ENCODE results near the gene RGS4.
"Not testable (repeated sequence)": the region's sequence is repeated elsewhere in the genome, so short reads cannot be mapped to it uniquely, and the experiment has no call there.

The RGS4 gene

DNA sequence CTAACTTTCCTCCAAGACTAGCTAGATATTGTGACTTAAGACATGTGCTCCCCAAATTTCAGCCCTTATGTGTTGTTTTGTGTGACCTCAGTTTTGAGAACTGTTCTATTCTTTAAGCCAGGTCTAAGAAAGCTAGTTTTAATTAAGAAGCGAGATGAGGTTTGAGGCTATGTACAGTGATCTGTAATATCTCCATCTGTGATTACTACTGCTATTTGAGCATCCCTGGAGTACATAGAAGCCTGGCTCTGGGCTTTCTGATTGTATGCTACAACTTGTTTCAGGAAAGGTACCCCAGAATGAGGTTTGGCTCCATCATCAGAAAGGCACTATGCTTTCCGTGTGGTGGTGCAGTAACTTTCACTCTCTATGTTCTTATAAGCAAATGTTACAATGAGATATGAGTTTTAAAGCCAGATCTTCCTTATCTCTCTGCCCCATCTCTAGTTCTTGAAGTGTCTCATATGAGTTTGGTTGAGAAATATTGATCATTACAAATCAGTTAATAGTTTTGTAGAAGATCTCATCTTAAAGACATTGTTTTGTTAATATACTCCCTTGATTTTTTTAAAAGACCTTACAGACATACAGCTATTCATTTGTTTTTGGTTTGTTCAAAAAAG, 605 bp downstream of the RGS4 start:
- no peak for DNase-seq

DNA sequence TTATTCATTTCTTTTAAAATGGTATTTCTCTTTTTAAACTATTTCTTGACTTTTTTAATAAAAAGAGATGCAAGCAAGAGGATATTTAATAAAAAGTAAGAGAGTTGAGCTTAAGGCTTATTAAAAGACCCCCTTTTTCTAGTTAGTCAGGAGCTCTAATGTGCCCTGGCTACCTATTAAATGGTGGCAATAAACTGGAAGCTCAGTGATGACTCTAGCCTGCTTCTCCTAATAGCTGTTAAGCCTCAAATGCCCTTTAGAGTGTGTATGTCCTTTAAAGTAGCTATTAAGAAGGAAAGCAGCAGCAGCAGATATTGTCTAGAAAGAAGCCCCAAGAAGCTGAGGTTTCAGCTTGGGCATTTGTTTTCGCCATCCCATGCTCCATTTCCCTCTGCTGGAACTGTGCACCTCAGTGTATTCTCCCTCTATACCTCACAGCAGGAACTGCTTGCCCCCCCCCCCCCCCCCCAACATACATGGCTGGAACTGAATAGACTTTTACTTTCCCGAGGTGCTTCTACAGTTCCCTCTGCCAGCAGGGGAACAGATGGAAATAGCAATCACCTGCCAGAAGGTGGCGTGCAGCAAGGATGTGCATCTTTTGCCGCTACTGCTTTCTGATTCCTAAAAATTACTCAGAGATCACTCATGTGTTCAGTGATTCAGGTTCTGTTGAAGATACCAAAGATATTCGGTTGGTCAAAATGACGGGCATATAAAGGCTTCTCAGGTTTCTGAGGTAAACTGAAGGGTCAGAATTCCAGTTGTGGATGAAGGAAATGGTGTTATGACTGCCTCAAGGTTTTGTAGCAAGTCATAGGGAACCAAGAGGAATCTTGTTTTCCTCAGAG, 2.5 kb downstream of the RGS4 start:
- DNase-seq = peak; percentile 32

DNA sequence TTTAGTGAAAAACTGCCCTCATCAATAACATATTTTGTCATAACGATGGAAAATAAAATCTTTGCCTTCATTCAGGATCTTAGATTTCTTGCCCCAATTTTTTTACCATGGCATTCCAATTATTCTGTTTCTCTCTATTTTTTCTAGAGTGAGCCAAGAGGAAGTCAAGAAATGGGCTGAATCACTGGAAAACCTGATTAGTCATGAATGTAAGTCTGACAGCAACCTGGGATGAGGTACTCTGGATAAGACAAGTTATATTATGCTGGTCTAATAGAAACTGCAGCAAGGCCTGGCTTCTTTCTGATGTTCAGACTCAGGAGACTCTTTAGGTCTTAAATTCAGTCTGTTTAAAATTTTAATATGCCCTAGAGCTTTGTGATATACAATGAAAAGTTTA, 3.5 kb downstream of the RGS4 start:
- no peak for DNase-seq

DNA sequence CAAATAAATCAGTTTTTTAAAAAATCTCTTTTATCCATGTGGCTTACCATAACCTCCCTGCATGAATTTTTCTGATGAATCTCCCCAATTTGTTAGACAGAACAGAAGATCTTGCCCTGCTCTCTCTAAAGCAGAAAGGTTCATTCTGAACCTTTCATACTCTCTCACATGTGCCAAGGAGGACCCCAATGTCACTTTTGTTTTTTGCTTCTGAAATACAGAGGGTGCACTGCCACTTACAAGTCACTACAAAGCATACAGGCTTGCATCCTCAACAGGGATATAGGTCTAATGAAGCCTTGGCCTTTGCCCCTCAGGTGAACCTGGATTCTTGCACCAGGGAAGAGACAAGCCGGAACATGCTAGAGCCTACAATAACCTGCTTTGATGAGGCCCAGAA, 4.8 kb downstream of the RGS4 start:
- no peak for DNase-seq

DNA sequence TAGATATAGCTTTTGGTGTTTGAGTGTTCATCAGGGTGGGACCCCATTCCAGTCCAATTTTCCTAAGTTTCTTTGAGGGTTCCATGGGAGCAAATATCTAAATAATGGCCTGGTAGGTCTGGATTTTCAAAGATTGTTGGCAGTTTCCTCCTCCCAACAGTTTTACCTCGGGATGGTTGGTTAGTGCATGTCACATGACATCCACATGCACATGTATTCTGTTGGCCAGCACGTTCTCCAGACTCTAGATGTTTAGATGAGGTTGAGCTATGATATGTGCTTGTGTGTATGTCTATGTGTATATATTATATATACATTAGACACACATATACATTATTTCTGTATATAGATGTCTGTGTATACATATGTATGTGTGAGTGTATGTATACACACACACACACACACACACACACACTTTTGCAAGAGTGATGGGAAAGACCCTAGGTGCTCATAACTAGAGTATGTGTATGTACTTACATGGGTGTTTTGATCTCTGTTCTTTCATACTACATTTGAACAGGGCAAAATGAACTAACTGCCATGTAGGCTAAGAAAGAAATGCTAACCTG, 5.6 kb downstream of the RGS4 start:
- DNase-seq = no peak

DNA sequence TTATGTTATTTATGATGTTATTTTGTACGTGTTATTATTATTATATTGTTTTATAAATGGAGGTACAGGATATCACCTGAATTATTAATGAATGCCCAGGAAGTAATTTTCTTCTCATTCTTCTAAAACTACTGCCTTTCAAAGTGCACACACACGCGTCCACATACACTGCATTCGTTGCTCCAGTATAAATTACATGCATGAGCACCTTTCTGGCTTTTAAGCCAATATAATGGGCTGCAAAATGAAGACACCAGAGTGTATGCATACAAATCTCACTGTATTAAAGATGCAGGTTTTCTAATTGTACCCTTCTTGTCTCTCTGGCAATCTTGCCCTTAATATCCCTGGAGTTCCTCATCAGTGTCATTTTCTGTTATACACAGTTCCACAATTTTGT, 6.9 kb downstream of the RGS4 start:
- no peak for DNase-seq

DNA sequence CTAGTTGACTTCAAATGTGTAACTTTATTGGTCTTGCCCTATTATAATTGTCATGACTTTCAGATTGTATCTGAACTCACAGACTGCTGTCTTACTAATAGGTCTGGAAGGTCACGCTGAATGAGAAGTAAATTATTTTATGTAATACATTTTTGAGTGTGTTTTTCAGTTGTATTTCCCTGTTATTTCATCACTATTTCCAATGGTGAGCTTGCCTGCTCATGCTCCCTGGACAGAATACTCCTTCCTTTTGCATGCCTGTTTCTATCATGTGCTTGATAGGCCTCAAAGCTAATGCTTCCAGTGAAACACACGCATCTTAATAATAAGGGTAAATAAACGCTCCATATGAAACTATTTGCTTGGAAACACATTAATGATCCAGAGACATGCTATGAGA, 7.3 kb downstream of the RGS4 start:
- DNase-seq = no peak

DNA sequence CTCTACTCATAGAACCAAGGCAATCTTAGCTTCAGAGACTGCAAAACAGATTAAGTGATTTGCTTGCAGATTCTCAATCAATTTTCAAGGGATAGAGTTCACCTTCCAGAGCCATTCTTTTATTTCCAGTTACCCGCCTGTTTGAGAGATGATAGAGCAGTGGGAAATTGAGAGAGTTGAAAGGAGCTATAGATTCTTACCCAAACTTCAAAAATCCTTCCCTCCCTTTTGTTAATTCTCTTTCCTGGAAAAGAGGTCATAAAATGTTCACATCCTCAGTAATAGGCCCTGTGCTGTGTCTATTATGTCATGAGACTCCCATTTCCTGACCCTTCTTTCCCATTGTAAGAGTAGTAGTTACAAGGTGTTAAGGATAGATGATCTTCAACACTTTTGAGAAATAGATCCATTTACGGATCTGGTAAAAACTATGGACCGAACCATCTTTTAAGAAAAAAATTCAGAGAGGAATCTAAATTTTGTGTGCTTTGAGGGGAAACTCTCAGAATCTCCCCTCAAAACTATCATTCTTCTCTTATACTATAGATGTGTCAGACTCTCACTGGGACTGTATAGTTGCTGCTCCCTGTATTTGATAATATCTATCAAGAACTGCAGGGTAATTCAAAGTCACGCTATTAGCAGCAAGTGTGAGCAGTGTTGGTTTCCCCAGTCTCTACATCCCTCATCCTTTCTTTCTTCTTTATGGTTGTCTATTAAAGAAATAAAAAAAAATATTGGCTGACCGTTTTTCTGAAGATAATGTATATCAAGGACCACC, 8.0 kb downstream of the RGS4 start:
- no peak for DNase-seq

DNA sequence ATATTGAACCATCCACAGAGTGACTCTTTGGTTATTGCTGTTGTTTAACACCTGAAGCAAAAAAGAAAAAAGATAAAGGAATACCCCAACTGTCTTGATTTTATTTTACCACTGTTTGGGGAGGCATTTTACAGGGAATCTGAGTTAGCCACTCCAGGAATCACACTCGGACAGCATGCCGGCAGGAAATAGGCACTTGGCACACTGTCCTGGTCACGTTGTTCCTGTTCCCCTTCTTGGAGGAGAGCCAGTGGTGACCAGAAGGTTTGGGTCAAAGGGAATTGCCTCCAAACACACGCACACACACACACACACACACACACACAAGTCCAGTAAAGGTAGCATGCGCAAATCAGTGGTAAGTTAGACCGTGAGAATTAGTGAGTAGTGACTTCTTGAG, 13.8 kb downstream of the RGS4 start:
- DNase-seq = no peak

DNA sequence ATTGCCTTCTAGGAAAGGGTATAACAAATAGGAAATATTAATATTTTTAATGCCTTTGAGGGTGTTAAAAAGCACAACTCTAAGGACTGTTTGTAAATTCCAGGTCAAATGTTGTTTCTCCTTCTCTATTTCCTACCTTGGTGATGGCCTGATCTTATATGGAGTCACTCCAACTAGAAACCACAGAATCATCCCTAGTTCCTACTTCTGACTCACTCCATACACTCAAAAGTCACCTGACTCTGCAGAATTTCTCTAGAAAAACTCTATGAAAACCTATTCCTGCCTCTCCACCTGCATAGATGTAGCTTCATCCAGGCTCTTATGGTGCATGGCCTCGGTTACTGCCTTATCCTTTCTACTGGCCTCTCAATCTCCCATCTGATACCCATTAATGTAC, 14.5 kb downstream of the RGS4 start:
- no peak for DNase-seq

DNA sequence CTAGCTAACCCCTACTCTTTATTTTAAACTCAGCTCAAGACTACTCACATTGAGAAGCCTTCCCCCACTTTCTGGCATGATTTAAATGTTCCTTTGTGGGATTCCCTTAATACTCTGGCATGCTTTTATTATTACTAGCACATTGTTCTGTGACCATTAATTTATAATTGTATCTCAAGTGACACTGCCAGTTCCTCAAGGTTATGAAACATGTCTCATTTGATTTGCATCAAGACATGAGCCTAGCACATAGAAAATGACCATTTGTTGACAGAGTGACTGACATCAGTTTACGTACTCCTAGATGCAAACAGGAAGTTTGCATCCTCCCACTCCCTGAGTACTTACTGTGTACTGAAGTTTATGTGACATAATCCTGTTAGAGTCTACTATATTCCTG, 15.2 kb downstream of the RGS4 start:
- DNase-seq = no peak

DNA sequence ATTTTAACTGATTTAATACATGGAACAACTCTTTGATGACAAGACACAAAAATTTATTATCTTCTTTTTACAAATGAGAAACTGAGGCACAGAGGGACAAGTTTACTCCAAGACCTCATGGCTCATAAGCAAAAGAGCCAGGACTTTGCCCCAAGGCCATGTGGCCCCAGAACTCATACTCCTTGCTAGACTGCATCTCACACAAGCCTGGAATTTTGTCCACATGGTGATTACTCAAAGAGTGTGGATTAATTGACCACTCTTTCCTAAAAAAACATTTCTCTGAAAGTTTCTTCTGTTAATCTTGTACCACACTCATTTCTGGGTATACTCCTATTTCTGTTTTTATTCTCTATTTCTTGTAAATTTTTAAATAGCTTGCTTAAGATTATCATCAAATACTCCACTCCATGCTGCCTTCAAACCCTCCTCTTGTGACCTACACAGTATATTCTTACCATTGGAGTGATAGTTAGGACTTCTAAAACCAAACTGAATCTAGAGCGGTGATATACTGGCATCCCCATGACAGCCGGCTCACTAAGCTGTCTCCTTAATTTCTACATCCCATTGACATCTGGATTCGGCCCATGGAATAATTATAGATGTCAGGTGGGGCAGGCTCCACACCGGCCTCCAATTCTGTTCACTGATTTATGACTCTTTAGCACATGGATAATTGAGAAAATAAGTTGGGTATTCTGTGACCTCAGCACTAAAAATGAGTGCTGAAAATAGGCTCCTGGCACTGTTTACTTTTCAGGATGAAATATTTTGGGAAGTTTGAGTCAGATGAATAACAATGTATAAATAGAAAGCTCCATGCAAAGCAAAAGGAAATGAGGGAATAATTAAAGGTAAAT, 16.1 kb downstream of the RGS4 start:
- peak; percentile 15 for DNase-seq

DNA sequence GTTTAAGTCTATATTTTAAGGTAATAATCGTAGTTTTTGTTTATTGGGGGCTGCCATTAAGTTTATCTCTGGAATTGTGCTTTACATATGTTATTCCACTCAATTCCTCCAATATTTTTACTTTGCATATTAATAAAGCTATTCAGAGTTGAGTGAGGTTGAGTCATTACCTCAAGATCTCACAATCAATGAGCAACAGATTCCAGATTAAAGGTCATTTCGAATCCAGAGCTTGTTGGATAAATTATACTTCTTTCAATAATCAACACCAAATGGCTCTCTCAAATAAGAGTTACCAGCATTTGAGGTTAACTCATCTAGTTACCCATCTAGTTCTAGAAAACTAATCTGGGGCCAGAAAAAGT, 16.7 kb downstream of the RGS4 start:
- no peak for DNase-seq

DNA sequence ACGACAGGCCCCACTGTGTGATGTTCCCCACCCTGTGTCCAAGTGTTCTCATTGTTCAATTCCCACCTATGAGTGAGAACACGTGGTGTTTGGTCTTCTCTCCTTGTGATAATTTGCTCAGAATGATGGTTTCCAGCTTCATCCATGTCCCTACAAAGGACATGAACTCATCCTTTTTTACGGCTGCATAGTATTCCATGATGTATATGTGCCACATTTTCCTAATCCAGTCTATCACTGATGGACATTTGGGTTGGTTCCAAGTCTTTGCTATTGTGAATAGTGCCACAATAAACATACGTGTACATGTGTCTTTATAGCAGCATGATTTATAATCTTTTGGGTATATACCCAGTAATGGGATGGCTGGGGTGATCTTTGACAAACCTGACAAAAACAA, 20.0 kb downstream of the RGS4 start:
- not testable (repeated sequence) for DNase-seq

DNA sequence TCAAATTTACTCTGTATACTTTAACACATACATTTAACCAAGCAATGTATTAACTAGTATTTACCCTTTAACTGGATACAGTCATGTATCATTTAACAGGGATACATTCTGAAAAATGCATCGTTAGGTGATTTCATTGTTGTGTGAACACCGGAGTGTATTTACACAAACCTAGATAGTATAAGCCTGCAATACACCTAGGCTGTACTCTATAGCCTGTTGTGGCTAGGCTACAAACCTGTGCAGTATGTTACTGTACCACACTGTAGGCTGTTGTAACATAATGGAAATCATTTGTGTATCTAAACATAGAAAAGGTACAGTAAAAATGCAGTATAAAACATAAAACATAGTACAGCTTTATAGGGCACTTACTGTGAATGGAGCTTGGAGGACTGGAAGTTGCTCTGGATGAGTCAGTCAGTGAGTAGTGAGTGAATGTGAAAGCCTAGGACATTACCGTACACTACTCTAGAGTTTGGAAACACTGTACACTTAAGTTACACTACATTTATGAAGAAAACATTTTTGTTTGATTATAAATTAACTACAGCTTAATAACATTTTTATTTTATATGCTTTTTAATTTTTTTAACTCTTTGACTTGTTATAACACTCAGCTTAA, 21.3 kb downstream of the RGS4 start:
- DNase-seq = no peak

DNA sequence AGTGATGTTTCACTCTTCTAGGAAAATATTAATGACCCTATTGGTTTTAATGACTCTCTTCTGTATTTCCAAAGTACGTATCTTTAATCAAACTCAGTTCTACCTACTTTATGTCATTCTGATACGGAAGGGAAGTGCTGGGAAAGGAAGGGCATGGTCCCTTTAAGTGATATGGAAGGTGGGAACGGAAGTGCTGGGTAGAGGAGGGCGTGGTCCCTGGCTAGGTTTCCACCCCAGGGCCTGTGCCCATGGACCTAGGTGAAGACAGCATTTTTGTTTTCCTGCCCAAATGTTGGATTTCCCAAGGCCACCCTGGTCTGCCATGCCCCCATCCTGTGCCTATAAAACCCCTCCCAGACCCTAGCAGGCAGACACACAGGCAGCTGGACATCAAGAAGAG, 24.0 kb downstream of the RGS4 start:
- DNase-seq = no peak

DNA sequence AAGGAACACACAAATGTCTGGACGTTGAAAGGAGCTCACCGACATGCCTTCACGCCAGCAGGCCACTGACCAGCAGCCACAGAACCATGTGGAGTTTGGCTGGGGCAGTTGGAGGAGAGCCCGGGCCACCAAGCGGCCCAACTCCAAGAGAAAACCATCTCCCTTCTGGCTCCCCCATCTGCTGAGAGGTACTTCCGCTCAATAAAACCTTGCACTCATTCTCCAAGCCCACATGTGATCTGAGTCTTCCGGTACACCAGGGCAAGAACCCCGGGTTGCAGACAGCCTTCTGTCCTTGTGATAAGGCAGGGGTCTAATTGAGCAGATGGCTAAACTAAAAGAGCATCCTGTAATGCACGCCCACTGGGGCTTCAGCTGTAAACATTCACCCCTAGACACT, 24.4 kb downstream of the RGS4 start:
- no peak for DNase-seq

DNA sequence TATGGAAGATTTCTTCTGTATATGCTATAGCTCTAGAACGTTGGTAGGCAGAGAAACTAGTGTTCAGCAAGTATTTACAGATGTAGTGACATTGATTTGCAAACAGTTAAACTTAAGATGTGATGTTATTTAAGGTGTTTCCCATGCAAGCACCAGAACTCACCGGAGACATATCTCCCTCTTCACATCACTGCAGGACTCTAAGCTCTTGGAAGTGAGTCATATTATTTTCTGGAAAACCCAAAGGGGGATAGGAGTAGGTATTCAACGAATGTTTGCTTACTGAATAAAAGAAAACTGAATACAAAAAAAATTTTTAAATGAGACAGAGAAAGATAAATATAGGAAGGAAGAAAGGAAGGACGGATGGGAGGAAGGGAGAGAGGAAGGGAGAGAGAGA, 25.0 kb downstream of the RGS4 start:
- DNase-seq = no peak

DNA sequence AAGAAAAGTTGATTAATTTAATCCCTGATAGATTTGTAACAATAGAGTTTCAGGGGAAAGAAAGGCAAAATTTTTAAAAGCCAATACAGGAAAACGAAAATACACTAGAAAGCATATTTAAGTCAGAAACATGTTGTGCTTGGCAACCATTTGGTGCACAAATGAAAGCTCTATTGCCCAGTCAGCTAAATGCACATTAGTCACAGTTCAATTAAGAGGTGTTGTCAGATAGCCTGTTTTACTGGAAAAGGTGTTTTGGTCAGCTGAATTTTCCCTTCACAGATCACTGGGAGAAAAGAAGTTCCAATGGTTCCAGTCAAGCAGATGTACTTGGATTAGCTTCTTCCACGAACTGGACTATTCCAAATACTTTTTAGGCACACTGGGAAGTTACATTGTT, 25.4 kb downstream of the RGS4 start:
- DNase-seq = no peak

DNA sequence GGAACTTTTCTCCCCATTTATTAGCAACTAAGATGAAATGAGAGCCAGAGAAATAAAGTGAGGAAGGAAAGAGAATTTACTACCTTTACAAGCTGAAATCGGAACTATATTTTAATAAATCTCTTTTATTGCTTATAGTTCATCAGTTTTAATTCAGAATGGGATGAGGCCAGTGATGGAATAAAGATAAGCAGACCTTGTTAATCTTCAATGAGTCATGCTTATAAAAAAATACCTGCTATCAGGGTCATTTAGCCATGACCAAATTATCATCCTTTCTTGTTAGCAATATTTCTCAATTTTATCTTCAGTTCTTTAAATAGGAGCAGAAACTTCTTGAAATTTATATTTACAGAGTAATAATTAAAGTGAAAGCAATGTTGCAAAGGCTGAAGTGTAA, 26.1 kb downstream of the RGS4 start:
- no peak for DNase-seq

DNA sequence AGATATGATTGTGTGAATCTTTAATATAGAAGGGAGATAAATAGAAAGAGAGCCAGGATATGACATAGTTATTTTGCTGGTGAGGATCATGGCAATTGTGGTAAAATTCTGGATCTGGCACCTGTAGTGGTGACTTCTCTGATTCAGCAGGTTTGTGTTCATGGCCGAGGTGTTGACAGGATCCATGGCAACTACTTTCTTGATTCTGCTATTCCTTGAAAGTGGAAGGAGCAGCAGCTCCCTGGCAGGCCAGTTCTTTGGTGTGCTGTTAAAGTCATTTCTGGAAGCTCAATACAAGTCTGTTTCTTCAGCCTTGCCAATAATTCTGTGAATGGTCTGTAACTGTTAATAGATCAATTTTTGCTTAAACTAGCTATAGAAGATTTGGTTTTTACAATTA, 33.4 kb downstream of the RGS4 start:
- no peak for DNase-seq

DNA sequence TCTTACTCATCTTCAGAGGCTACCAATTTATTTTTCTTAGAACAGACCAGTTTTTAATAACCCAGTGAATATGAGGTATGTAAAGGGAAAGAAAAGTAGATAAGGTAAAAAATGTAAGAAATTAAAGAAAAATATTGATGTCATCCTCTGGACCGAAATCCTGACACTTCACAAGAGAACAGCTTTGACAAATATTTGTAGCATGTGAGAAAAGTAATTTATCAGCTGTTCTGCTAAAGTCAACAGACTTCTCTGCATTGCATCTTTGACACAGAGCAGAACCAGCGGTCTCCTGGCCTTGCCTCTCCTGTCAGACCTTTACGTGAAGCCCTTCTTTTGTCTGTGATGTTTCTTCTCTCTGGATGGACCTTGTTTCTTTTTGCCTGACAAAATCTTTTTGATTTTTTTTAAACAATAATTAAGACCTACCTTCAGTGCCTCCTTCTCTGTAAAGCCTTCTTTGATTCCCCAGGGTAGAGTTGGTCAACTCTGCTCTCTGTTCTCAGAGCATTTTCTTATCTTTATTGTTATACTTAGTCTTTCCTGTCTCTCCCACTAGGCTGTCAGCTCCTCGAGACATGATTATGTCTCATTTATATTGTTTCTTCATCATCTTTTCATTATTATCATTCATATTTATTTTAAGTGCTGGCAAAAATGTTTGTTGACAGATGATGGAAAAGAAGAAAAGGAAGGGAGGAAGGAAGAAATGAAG, 35.4 kb downstream of the RGS4 start:
- no peak for DNase-seq
